HEK293 (cell line): ENCODE data around the gene PDE1C.

Experiments used
- CTCF ChIA-PET: fragments of 350-600 bp; formaldehyde crosslinking; extraction: SDS; loops from one replicate; lab custom pipeline; 2021; ENCODE audit warnings: antibody characterized with exemption; lab: Yijun Ruan, JAX
- POLR2A ChIA-PET: fragments of 300-600 bp; formaldehyde crosslinking; extraction: SDS; loops from one replicate; lab custom pipeline; 2020; ENCODE audit warnings: antibody characterized with exemption, inconsistent platforms; lab: Yijun Ruan, JAX
- H3K27ac ChIP-seq: fragments of 200-500 bp; sonication (Bioruptor generic); 2 replicates; pipeline ENCODE4 v1.5.1; 2014; ENCODE audit warnings: low read depth, low read length, control low read depth, inconsistent platforms; ENCODE audit errors: extremely low read depth
- H3K36me3 ChIP-seq, 2 experiments: fragments of 200-500 bp in 1 of 2; sonication (Bioruptor generic) in 1 of 2; 1 replicate in 1 of 2; 2 replicates in 1 of 2; pipeline ENCODE4 v1.5.1; 2014 to 2017; ENCODE audit warnings: inconsistent platforms in 2 of 2, low read length in 2 of 2; ENCODE audit not compliant: control insufficient read depth in 2 of 2, insufficient read depth in 1 of 2
- H3K4me1 ChIP-seq: fragments of 200-500 bp; sonication (Bioruptor generic); 2 replicates; pipeline ENCODE4 v1.5.1; 2014; ENCODE audit warnings: mild to moderate bottlenecking, low read length, inconsistent platforms; ENCODE audit not compliant: control insufficient read depth, insufficient read depth
- H3K4me3 ChIP-seq: 2 replicates; pipeline ENCODE4 v1.5.1; 2011; ENCODE audit warnings: low read depth, mild to moderate bottlenecking, control low read depth, low read length, moderate library complexity
- H3K9me3 ChIP-seq: fragments of 200-500 bp; sonication (Bioruptor generic); 2 replicates; pipeline ENCODE4 v1.5.1; 2014; ENCODE audit warnings: low read depth, low read length, inconsistent platforms; ENCODE audit not compliant: control insufficient read depth, insufficient read depth
- GLIS1 ChIP-seq: fragments of 450-650 bp; formaldehyde crosslinking; IDR thresholded peaks from 2 replicates; pipeline ENCODE4 v1.5.1; 2016; ENCODE audit warnings: missing biosample characterization, missing genetic modification characterization
- IKZF3 ChIP-seq: fragments of 450-650 bp; IDR thresholded peaks from 2 replicates; pipeline ENCODE4 v1.5.0; 2018; ENCODE audit warnings: missing biosample characterization, mild to moderate bottlenecking, missing genetic modification characterization, moderate library complexity
- MZF1 ChIP-seq: fragments of 450-650 bp; formaldehyde crosslinking; IDR thresholded peaks from 2 replicates; pipeline ENCODE4 v1.5.1; 2017; ENCODE audit warnings: missing biosample characterization, missing genetic modification characterization, borderline replicate concordance
- PRDM1 ChIP-seq: fragments of 450-650 bp; formaldehyde crosslinking; IDR thresholded peaks from 2 replicates; pipeline ENCODE4; 2016; ENCODE audit warnings: missing biosample characterization, missing genetic modification characterization
- SP2 ChIP-seq: fragments of 450-650 bp; formaldehyde crosslinking; IDR thresholded peaks from 2 replicates; pipeline ENCODE4 v1.5.1; 2016; ENCODE audit warnings: missing biosample characterization, missing genetic modification characterization
- WT1 ChIP-seq: fragments of 450-650 bp; formaldehyde crosslinking; IDR thresholded peaks from 2 replicates; pipeline ENCODE4 v1.5.1; 2016; ENCODE audit warnings: missing biosample characterization, missing genetic modification characterization
- ZNF214 ChIP-seq: fragments of 450-650 bp; formaldehyde crosslinking; IDR thresholded peaks from 2 replicates; pipeline ENCODE4 v1.5.1; 2017; ENCODE audit warnings: missing biosample characterization, mild to moderate bottlenecking, missing genetic modification characterization, borderline replicate concordance
- ZNF311 ChIP-seq: fragments of 450-650 bp; formaldehyde crosslinking; IDR thresholded peaks from 2 replicates; pipeline ENCODE4 v1.5.1; 2017; ENCODE audit warnings: missing biosample characterization, missing genetic modification characterization, borderline replicate concordance
- ZNF335 ChIP-seq: fragments of 450-650 bp; formaldehyde crosslinking; conservative IDR thresholded peaks from 2 replicates; pipeline ENCODE4 v1.5.1; 2016; ENCODE audit warnings: missing biosample characterization, missing genetic modification characterization
- ZNF404 ChIP-seq: fragments of 450-650 bp; formaldehyde crosslinking; IDR thresholded peaks from 2 replicates; pipeline ENCODE4 v1.5.1; 2017; ENCODE audit warnings: missing biosample characterization, missing genetic modification characterization
- ZNF433 ChIP-seq: fragments of 450-650 bp; formaldehyde crosslinking; IDR thresholded peaks from 2 replicates; pipeline ENCODE4 v1.5.1; 2016; ENCODE audit warnings: missing biosample characterization, missing genetic modification characterization, low read depth
- ZNF510 ChIP-seq: fragments of 450-650 bp; formaldehyde crosslinking; IDR thresholded peaks from 2 replicates; pipeline ENCODE4 v1.5.1; 2018; ENCODE audit warnings: mild to moderate bottlenecking, missing genetic modification characterization, missing biosample characterization; ENCODE audit not compliant: insufficient replicate concordance
- ZNF514 ChIP-seq: fragments of 450-650 bp; formaldehyde crosslinking; IDR thresholded peaks from 2 replicates; pipeline ENCODE4 v1.5.1; 2016; ENCODE audit warnings: missing biosample characterization, missing genetic modification characterization
- ZNF555 ChIP-seq: fragments of 450-650 bp; formaldehyde crosslinking; conservative IDR thresholded peaks from 2 replicates; pipeline ENCODE4 v1.5.1; 2017; ENCODE audit warnings: missing biosample characterization, mild to moderate bottlenecking, missing genetic modification characterization, inconsistent platforms
- ZNF558 ChIP-seq: fragments of 450-650 bp; formaldehyde crosslinking; IDR thresholded peaks from 2 replicates; pipeline ENCODE4 v1.5.1; 2016; ENCODE audit warnings: missing biosample characterization, missing genetic modification characterization
- ZNF600 ChIP-seq: fragments of 450-650 bp; formaldehyde crosslinking; IDR thresholded peaks from 2 replicates; pipeline ENCODE4 v1.5.1; 2016; ENCODE audit warnings: missing biosample characterization, missing genetic modification characterization
- ZNF623 ChIP-seq: fragments of 450-650 bp; formaldehyde crosslinking; IDR thresholded peaks from 2 replicates; pipeline ENCODE4 v1.5.1; 2016; ENCODE audit warnings: missing biosample characterization, missing genetic modification characterization
- ZNF768 ChIP-seq: fragments of 450-650 bp; formaldehyde crosslinking; IDR thresholded peaks from 2 replicates; pipeline ENCODE4 v1.5.1; 2018; ENCODE audit warnings: missing biosample characterization, mild to moderate bottlenecking, missing genetic modification characterization
- TF ChIP-seq, protein P1 (sequence below): fragments of 450-650 bp; formaldehyde crosslinking; IDR thresholded peaks from 2 replicates; pipeline ENCODE4 v1.5.1; 2016; ENCODE audit warnings: missing biosample characterization, missing genetic modification characterization
- TF ChIP-seq, protein P2 (sequence below): fragments of 450-650 bp; formaldehyde crosslinking; IDR thresholded peaks from 2 replicates; pipeline ENCODE4 v1.5.1; 2016; ENCODE audit warnings: missing biosample characterization, missing genetic modification characterization
- TF ChIP-seq, protein P3 (sequence below): fragments of 450-650 bp; formaldehyde crosslinking; IDR thresholded peaks from 2 replicates; pipeline ENCODE4 v1.5.1; 2017; ENCODE audit warnings: missing biosample characterization, mild to moderate bottlenecking, missing genetic modification characterization, moderate library complexity
- TF ChIP-seq, protein P4 (sequence below): fragments of 450-650 bp; formaldehyde crosslinking; IDR thresholded peaks from 2 replicates; pipeline ENCODE4 v1.5.1; 2016; ENCODE audit warnings: missing biosample characterization, missing genetic modification characterization

The PDE1C gene

DNA sequence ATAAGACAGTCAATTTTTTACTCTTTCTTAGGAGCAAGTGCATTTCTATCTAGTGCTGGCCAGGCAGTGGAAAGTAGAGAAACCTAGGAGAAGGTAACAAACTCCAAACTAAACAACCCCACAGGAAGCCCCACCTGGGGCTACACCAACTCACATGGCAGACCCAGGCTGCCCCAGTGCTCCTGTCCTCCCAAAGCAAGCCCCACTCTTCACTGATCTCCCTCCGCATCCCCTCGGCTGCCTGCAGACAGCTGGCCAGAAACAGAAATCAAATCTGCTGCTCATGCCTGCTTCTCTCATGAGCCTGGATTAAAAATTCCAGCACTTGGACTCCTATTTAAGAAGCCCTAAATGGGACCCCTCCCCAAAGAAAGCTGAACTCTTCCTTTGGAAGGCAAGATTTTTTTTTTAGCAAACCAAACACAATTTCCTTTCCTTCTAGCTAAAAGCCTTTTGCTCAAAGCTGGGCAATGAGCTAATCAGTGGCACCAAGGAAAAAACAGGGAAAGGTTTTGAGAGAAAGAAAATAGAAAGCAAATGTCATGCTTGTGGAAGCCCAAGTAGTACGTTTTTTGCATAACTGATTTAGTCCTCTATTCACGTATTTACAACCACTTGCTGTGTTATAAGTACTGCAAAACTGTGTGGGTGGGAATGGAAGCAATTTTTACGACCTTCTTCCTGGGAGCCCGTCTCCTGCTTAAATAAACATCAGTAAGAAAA lies 10.8 kb downstream of the PDE1C start:
- no peak overlapping the region for H3K4me3 ChIP-seq
- no peaks in the 10 kb centered on the region for H3K9me3 ChIP-seq
- no peak overlapping the region for H3K27ac ChIP-seq
- CTCF ChIA-PET, result interaction anchor here (1.0 to 1.6 kb wide), 2 partner anchors 278 to 616 kb away, joined by 3 to 5 read pairs; no protein-coding TSS in a partner anchor
- POLR2A ChIA-PET, result no interaction called here
- TF ChIP-seq ZNF768 (tag by site-specific recombination) (no peak), ZNF558 (tag by site-specific recombination) (no peak), ZNF514 (tag by site-specific recombination) (no peak), GLIS1 (tag by site-specific recombination) (peak; percentile 82), ZNF623 (no peak), ZNF600 (tag by site-specific recombination) (no peak), ZNF555 (tag by site-specific recombination) (no peak)
- 0 out of 2 replicates have a peak, but pooled peaks cover 2% of the 10 kb centered on the region for H3K4me1 ChIP-seq
- H3K36me3 ChIP-seq, result no peaks in the 10 kb centered on the region

DNA sequence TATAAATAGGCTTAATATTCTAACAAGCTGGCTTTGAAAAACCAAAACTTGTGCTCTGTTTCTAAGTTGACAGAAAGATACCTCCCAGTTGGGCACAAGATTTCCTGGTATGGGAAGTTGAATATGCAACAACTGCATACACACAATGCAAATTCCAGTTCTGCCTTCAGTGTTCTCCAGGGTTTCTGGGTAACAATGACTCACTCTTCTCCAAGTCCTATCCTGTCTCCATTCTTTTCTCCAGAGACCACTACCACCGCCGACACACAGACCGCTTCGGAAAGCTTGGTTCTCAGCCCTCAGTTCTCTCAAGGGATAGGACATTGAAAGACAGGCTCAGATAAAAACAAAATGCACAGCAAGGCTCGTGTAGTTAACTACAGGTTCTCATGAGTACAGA lies 12.2 kb downstream of the PDE1C start:
- Histone ChIP-seq H3K9me3 (no peaks in the 10 kb centered on the region), H3K4me1 (0 out of 2 replicates have a peak, but pooled peaks cover 2% of the 10 kb centered on the region), H3K4me3 (no peak overlapping the region), H3K36me3 (no peaks in the 10 kb centered on the region), H3K27ac (no peak overlapping the region)
- TF ChIP-seq ZNF768 (tag by site-specific recombination) (no peak), ZNF311 (tag by site-specific recombination) (no peak)
- TF ChIP-seq, protein P1, sequence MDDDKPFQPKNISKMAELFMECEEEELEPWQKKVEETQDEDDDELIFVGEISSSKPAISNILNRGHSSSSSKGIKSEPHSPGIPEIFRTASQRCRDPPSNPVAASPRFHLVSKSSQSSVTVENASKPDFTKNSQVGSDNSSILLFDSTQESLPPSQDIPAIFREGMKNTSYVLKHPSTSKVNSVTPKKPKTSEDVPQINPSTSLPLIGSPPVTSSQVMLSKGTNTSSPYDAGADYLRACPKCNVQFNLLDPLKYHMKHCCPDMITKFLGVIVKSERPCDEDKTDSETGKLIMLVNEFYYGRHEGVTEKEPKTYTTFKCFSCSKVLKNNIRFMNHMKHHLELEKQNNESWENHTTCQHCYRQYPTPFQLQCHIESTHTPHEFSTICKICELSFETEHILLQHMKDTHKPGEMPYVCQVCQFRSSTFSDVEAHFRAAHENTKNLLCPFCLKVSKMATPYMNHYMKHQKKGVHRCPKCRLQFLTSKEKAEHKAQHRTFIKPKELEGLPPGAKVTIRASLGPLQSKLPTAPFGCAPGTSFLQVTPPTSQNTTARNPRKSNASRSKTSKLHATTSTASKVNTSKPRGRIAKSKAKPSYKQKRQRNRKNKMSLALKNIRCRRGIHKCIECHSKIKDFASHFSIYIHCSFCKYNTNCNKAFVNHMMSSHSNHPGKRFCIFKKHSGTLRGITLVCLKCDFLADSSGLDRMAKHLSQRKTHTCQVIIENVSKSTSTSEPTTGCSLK (tag by site-specific recombination), result no peak
- CTCF ChIA-PET, result no interaction called here
- POLR2A ChIA-PET, result no interaction called here

DNA sequence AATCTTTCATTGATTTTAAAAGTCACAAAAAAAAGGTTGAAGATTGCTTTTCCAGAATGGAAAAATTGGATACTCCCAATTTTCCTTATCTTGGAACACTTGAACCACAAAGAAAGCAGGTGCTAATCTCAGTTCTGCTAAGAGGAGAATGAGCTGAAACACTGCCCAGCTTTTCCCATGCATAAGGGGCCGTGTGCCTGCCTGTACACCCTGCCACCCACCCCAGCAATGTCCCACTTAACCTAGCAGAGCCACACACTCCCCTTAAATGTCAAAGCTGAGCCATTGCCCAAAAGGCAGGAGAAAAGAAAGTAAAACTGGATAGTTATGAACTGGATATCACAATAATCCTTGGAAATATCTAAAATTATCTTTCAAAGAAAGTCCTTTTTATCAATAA lies 13.4 kb downstream of the PDE1C start:
- no peak overlapping the region for H3K4me3 ChIP-seq
- H3K9me3 ChIP-seq, result no peaks in the 10 kb centered on the region
- ChIA-PET POLR2A (no interaction called here), CTCF (interaction anchor here (0.7 to 1.0 kb wide), 2 partner anchors 8 to 147 kb away, joined by 3 read pairs; no protein-coding TSS in a partner anchor)
- H3K27ac ChIP-seq, result no peak overlapping the region
- no peaks in the 10 kb centered on the region for H3K36me3 ChIP-seq
- H3K4me1 ChIP-seq, result 0 out of 2 replicates have a peak, but pooled peaks cover 2% of the 10 kb centered on the region
- no peak for TF ChIP-seq MZF1 (tag by site-specific recombination)
- no peak for TF ChIP-seq IKZF3 (tag by site-specific recombination)
- TF ChIP-seq ZNF510 (tag by site-specific recombination), result no peak
- no peak for TF ChIP-seq ZNF404 (tag by site-specific recombination)
- TF ChIP-seq SP2, result no peak
- no peak for TF ChIP-seq ZNF214 (tag by site-specific recombination)
- TF ChIP-seq, protein P2, sequence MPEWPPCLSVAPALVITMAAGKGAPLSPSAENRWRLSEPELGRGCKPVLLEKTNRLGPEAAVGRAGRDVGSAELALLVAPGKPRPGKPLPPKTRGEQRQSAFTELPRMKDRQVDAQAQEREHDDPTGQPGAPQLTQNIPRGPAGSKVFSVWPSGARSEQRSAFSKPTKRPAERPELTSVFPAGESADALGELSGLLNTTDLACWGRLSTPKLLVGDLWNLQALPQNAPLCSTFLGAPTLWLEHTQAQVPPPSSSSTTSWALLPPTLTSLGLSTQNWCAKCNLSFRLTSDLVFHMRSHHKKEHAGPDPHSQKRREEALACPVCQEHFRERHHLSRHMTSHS (tag by site-specific recombination), result no peak
- no peak for TF ChIP-seq WT1 (tag by site-specific recombination)
- no peak for TF ChIP-seq ZNF335
- no peak for TF ChIP-seq ZNF433 (tag by site-specific recombination)
- no peak for TF ChIP-seq PRDM1 (tag by site-specific recombination)
- TF ChIP-seq, protein P3, sequence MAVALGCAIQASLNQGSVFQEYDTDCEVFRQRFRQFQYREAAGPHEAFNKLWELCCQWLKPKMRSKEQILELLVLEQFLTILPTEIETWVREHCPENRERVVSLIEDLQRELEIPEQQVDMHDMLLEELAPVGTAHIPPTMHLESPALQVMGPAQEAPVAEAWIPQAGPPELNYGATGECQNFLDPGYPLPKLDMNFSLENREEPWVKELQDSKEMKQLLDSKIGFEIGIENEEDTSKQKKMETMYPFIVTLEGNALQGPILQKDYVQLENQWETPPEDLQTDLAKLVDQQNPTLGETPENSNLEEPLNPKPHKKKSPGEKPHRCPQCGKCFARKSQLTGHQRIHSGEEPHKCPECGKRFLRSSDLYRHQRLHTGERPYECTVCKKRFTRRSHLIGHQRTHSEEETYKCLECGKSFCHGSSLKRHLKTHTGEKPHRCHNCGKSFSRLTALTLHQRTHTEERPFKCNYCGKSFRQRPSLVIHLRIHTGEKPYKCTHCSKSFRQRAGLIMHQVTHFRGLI, result no peak
- TF ChIP-seq, protein P4, sequence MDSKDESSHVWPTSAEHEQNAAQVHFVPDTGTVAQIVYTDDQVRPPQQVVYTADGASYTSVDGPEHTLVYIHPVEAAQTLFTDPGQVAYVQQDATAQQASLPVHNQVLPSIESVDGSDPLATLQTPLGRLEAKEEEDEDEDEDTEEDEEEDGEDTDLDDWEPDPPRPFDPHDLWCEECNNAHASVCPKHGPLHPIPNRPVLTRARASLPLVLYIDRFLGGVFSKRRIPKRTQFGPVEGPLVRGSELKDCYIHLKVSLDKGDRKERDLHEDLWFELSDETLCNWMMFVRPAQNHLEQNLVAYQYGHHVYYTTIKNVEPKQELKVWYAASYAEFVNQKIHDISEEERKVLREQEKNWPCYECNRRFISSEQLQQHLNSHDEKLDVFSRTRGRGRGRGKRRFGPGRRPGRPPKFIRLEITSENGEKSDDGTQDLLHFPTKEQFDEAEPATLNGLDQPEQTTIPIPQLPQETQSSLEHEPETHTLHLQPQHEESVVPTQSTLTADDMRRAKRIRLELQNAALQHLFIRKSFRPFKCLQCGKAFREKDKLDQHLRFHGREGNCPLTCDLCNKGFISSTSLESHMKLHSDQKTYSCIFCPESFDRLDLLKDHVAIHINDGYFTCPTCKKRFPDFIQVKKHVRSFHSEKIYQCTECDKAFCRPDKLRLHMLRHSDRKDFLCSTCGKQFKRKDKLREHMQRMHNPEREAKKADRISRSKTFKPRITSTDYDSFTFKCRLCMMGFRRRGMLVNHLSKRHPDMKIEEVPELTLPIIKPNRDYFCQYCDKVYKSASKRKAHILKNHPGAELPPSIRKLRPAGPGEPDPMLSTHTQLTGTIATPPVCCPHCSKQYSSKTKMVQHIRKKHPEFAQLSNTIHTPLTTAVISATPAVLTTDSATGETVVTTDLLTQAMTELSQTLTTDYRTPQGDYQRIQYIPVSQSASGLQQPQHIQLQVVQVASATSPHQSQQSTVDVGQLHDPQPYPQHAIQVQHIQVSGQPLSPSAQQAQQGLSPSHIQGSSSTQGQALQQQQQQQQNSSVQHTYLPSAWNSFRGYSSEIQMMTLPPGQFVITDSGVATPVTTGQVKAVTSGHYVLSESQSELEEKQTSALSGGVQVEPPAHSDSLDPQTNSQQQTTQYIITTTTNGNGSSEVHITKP (tag by site-specific recombination), result no peak
